Endodermal cell (in vitro differentiated cells): ENCODE data around the gene AKR1D1. TPM values are rescaled to one million over a fixed set of nuclear protein-coding genes. Genes with fewer than 3 reads are reported as not detected.
"Not testable (repeated sequence)": the region's sequence is repeated elsewhere in the genome, so short reads cannot be mapped to it uniquely, and the experiment has no call there.

Source experiments
- DNase-seq: peaks from one replicate; pipeline ENCODE4 v3.0.0-alpha.2; 2017
- H3K27ac ChIP-seq: 2 replicates; pipeline ENCODE4 v1.5.1; 2013; ENCODE audit warnings: mild to moderate bottlenecking, low read depth, low read length, moderate library complexity
- H3K27me3 ChIP-seq: 2 replicates; pipeline ENCODE4 v1.6.1; 2013; ENCODE audit warnings: mild to moderate bottlenecking, low read length, moderate library complexity; ENCODE audit not compliant: insufficient read depth, control insufficient read depth, poor library complexity, severe bottlenecking
- H3K36me3 ChIP-seq: 2 replicates; pipeline ENCODE4 v1.7.0; 2013; ENCODE audit warnings: mild to moderate bottlenecking, low read length, moderate library complexity; ENCODE audit not compliant: control insufficient read depth, insufficient read depth
- H3K4me1 ChIP-seq: one replicate; pipeline ENCODE4 v1.7.0; 2013; ENCODE audit warnings: low read length; ENCODE audit not compliant: control insufficient read depth, insufficient read depth
- H3K4me3 ChIP-seq: 2 replicates; pipeline ENCODE4 v1.5.1; 2013; ENCODE audit warnings: mild to moderate bottlenecking, low read length, moderate library complexity
- H3K9ac ChIP-seq: 2 replicates; pipeline ENCODE4 v1.6.1; 2013; ENCODE audit warnings: mild to moderate bottlenecking, low read length, moderate library complexity; ENCODE audit not compliant: poor library complexity, severe bottlenecking; ENCODE audit errors: extremely low read depth
- H3K9me3 ChIP-seq: 2 replicates; pipeline ENCODE4 v1.6.1; 2013; ENCODE audit warnings: mild to moderate bottlenecking, low read length, moderate library complexity; ENCODE audit not compliant: control insufficient read depth
- H3K27ac Mint-ChIP-seq: 2 replicates; pipeline ENCODE4 v1.8.0; 2020; ENCODE audit warnings: mixed read lengths
- H3K27me3 Mint-ChIP-seq: 2 replicates; pipeline ENCODE4 v1.8.0; 2021; ENCODE audit warnings: mild to moderate bottlenecking, mixed read lengths; ENCODE audit not compliant: insufficient read depth
- H3K36me3 Mint-ChIP-seq: 2 replicates; pipeline ENCODE4 v1.8.0; 2020; ENCODE audit warnings: low read depth, mixed read lengths
- H3K4me1 Mint-ChIP-seq: 2 replicates; pipeline ENCODE4 v1.8.0; 2020; ENCODE audit warnings: mixed read lengths
- H3K4me3 Mint-ChIP-seq: 2 replicates; pipeline ENCODE4 v1.8.0; 2020; ENCODE audit warnings: mild to moderate bottlenecking, moderate library complexity, mixed read lengths
- H3K9me3 Mint-ChIP-seq: 2 replicates; pipeline ENCODE4 v1.8.0; 2020; ENCODE audit warnings: mild to moderate bottlenecking, mixed read lengths
- WGBS, 2 experiments: methylation state at CpG; one replicate each; pipeline versions ENCODE4 v1.1.5 to v1.1.7; 2013; ENCODE audit warnings: missing lambda C conversion rate in 2 of 2, mixed read lengths in 1 of 2; ENCODE audit not compliant: insufficient coverage in 1 of 2, insufficient read length in 1 of 2; 5-methylcytosine and 5-hydroxymethylcytosine counted together
- total RNA-seq, 2 donors: library from RNA; stranded (reverse); fragmentation: NEBNext Ultra II Directional in 1 of 2; extraction: Animal tissue kit (Norgen Biotek cat#: 25700) in 1 of 2; gene quantifications; 2 replicates in 1 of 2; 3 replicates in 1 of 2; pipeline ENCODE4 v1.2.1, GENCODE V29; 2021
- TF ChIP-seq, protein P1 (sequence below): fragments of 200-600 bp; sonication (generic); conservative IDR thresholded peaks from 2 replicates; pipeline ENCODE4 v1.5.0; 2021; ENCODE audit warnings: antibody characterized with exemption, mild to moderate bottlenecking

The AKR1D1 gene
- total RNA-seq, 2 donors from 2014 or later = not detected

DNA sequence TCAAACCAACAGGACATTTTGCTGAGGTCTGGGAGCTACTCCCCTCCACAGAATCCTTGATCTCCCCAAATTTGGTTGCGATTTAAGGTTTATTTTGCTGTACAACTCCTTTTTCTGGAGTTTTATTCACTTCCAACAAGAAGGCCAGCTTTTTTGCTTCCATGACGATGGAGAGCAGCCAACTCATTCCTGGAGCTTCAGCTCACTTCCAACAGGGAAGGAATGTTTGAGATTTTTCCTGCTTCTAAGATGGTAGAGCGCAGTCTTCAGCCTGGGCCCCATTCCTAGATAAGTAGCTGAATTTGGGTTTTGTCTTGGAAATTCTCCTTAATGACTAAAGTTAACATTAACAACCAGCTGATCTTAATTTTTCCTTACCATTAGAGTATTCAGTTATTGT, 43.5 kb upstream of the AKR1D1 start:
- Histone ChIP-seq H3K36me3 (no peaks in the 10 kb centered on the region), H3K27me3 (no peaks in the 10 kb centered on the region), H3K9ac (no peak overlapping the region), H3K4me3 (no peak overlapping the region), H3K9me3 (peaks cover 77% of the 10 kb centered on the region), H3K27ac (no peak overlapping the region), H3K4me1 (no peaks in the 10 kb centered on the region)
- Mint-ChIP-seq H3K4me3 (no peak overlapping the region), H3K27ac (no peak overlapping the region), H3K27me3 (no peaks in the 10 kb centered on the region), H3K4me1 (peaks cover 13% of the 10 kb centered on the region), H3K9me3 (peaks cover 69% of the 10 kb centered on the region), H3K36me3 (peaks cover 10% of the 10 kb centered on the region)
- WGBS, 2 experiments = 90 to 92% methylated on average over 1 to 3 of the region's 3 CpGs
- TF ChIP-seq, protein P1, sequence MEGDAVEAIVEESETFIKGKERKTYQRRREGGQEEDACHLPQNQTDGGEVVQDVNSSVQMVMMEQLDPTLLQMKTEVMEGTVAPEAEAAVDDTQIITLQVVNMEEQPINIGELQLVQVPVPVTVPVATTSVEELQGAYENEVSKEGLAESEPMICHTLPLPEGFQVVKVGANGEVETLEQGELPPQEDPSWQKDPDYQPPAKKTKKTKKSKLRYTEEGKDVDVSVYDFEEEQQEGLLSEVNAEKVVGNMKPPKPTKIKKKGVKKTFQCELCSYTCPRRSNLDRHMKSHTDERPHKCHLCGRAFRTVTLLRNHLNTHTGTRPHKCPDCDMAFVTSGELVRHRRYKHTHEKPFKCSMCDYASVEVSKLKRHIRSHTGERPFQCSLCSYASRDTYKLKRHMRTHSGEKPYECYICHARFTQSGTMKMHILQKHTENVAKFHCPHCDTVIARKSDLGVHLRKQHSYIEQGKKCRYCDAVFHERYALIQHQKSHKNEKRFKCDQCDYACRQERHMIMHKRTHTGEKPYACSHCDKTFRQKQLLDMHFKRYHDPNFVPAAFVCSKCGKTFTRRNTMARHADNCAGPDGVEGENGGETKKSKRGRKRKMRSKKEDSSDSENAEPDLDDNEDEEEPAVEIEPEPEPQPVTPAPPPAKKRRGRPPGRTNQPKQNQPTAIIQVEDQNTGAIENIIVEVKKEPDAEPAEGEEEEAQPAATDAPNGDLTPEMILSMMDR = no peak
- DNase-seq = no peak

DNA sequence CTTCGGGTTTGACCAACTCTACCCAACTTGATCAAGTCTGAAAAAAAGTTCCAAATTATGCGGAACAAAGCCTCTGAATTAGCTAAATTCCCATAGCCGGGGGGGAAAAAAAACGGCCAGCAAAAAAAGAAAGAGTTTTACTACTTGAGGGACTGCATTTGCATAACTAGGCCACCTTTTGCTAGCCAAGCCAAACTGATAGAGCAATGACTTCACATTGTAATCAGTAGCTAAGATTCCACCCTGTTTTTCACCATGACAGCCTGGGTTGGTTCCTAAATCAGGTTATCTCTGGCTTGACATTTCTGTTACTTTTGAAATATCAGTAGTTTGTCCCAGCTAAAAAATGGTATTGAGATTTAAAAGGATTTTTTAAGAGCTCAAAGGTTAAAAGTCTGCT, 43.0 kb upstream of the AKR1D1 start:
- H3K4me3 Mint-ChIP-seq = no peak overlapping the region
- H3K36me3 Mint-ChIP-seq = peaks cover 10% of the 10 kb centered on the region
- H3K9me3 ChIP-seq = peaks cover 74% of the 10 kb centered on the region
- no peaks in the 10 kb centered on the region for H3K27me3 ChIP-seq
- H3K9ac ChIP-seq = no peak overlapping the region
- no peak overlapping the region for H3K4me3 ChIP-seq
- TF ChIP-seq, protein P1 = no peak
- H3K27me3 Mint-ChIP-seq = no peaks in the 10 kb centered on the region
- 90 to 100% methylated on average over 2 to 4 of the region's 4 CpGs for WGBS, 2 experiments
- H3K27ac ChIP-seq = no peak overlapping the region
- H3K4me1 Mint-ChIP-seq = peaks cover 13% of the 10 kb centered on the region
- H3K36me3 ChIP-seq = no peaks in the 10 kb centered on the region
- no peak overlapping the region for H3K27ac Mint-ChIP-seq
- no peaks in the 10 kb centered on the region for H3K4me1 ChIP-seq
- H3K9me3 Mint-ChIP-seq = peaks cover 67% of the 10 kb centered on the region
- no peak for DNase-seq

DNA sequence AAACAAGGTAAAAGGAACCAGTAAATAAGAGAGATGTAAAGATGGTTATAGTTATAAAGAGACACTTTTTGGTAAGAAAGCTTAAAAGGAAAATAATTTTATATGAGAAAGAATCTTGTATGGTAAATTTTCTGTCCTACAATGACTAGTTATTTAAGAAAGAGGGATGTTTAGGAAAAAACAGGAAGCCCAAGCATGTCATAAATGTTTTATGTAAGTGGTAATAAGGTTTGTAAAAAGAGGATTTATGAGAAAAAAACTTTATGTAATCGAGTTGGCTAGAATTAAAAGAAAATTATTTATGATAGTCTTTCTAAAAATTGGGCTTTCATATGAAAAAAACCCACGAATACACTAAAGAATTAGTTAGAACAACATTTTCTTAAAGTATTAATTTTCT, 40.1 kb upstream of the AKR1D1 start:
- Mint-ChIP-seq H3K36me3 (peaks cover 10% of the 10 kb centered on the region), H3K4me3 (no peak overlapping the region), H3K27ac (no peak overlapping the region), H3K27me3 (no peaks in the 10 kb centered on the region), H3K9me3 (peaks cover 81% of the 10 kb centered on the region), H3K4me1 (no peaks in the 10 kb centered on the region)
- no peaks in the 10 kb centered on the region for H3K36me3 ChIP-seq
- H3K27me3 ChIP-seq = no peaks in the 10 kb centered on the region
- WGBS, 2 experiments = 92% methylated on average over 1 of the region's 2 CpGs; no CpG with 5 or more reads in 1 of the 2 experiments
- no peaks in the 10 kb centered on the region for H3K4me1 ChIP-seq
- no peak overlapping the region for H3K27ac ChIP-seq
- no peak for DNase-seq
- H3K9ac ChIP-seq = no peak overlapping the region
- no peak overlapping the region for H3K4me3 ChIP-seq
- TF ChIP-seq, protein P1 = no peak
- peaks cover 58% of the 10 kb centered on the region for H3K9me3 ChIP-seq

DNA sequence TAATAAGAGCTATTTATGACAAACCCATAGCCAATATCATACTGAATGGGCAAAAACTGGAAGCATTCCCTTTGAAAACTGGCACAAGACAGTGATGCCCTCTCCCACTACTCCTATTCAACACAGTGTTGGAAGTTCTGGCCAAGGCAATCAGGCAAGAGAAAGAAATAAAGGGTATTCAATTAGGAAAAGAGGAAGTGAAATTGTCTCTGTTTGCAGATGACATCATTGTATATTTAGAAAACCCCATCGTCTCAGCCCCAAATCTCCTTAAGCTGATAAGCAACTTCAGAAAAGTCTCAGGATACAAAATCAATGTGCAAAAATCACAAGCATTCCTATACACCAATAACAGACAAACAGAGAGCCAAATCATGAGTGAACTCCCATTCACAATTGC, 36.2 kb upstream of the AKR1D1 start:
- H3K27me3 ChIP-seq, H3K9ac ChIP-seq, DNase-seq, H3K36me3 ChIP-seq, H3K27ac ChIP-seq, H3K4me3 Mint-ChIP-seq, H3K4me1 Mint-ChIP-seq, H3K27me3 Mint-ChIP-seq, H3K4me3 ChIP-seq, H3K27ac Mint-ChIP-seq, H3K4me1 ChIP-seq: not testable (repeated sequence)
- peaks cover 11% of the 10 kb centered on the region for H3K36me3 Mint-ChIP-seq
- peaks cover 59% of the 10 kb centered on the region for H3K9me3 Mint-ChIP-seq
- WGBS, 2 experiments = 88% methylated on average over 1 of the region's 1 CpG; no CpG with 5 or more reads in 1 of the 2 experiments
- peaks cover 27% of the 10 kb centered on the region for H3K9me3 ChIP-seq
